A172 (cell line): ENCODE results near the gene UPF3A. TPM values are rescaled to one million over a fixed set of nuclear protein-coding genes. Genes with fewer than 3 reads are reported as not detected.
A peak's percentile ranks its signal among the peaks of the same experiment; 100 is the strongest.
"Not testable (repeated sequence)": the region's sequence is repeated elsewhere in the genome, so short reads cannot be mapped to it uniquely, and the experiment has no call there.

Experiments
- DNase-seq: peaks from one replicate; pipeline ENCODE4 v3.0.0-alpha.2; 2015; ENCODE audit warnings: low spot score
- total RNA-seq: library from RNA; depleted of rRNA; stranded (reverse); fragments of >200 nt; shearing (Covaris generic); gene quantifications from 2 replicates; pipeline ENCODE4 v1.2.3, GENCODE V29; 2014

Gene UPF3A
- total RNA-seq, 1 experiment from 2014 or later: 34.6 TPM

DNA sequence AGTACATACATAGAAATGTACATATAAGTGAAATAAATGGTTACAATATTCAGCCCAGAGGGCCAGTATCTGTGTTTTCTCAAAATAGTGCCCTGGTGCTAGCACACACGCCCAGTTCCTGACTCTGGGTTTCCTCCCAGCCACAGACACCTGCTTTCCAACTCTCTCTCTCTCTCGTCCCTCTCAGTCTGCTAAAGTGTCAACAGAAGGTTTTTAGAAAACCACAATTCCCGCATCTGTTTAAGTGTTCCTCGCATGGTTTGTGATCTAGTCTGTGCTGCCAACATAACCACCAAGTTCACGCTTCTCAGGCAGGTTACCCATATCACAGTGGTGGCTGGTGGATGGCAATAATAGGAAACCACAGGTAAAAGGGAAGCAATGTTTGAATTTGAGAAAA is 17.8 kb upstream of the UPF3A start:
- DNase-seq: no peak

DNA sequence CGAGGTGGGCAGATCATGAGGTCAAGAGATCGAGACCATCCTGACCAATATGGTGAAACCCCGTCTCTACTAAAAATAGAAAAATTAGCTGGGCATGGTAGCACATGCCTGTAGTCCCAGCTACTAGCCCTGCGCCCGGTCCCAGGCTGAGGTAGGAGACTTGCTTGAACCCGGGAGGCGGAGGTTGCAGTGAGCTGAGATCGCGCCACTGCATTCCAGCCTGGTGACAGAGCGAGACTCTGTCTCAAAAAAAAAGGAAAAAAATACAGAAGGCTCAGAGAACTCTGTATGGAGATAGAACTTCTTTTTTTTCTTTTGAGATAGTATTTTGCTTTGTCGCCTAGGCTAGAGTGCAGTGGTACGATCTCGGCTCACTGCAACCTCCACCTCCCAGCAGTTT is 17.1 kb upstream of the UPF3A start:
- not testable (repeated sequence) for DNase-seq

DNA sequence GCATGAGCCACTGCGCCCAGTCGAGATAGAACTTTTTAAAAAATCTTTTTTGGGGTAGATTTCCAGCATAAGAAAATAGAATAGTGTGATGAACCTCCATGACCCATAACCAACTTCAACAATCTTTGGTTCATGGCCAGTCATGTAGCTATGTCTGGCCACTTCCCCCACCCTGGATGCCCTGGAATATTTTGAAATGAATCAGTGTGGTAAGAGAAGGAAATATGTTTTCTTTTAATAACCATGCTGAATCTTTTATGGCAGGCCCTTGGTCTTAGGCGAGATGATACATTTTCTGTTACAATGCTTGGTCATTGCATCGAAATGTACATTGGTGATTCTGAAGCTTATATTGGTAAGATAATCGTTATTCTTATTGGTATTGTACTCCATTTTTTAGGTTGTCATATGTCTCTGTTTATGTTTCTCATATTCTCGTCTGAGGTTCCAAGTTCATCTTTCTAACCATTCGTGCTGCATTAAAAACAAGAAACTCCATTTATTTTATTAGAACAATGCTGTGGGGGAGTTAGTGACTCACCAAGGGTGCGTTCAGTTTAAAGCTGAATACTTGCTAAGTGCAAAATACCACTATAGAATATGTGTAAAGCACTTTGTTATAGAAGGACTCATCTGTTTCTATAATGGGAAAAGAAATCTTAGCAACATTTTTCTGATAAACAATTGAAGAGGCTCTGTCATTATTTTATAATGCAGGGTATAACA is 16.4 kb upstream of the UPF3A start:
- DNase-seq: no peak

DNA sequence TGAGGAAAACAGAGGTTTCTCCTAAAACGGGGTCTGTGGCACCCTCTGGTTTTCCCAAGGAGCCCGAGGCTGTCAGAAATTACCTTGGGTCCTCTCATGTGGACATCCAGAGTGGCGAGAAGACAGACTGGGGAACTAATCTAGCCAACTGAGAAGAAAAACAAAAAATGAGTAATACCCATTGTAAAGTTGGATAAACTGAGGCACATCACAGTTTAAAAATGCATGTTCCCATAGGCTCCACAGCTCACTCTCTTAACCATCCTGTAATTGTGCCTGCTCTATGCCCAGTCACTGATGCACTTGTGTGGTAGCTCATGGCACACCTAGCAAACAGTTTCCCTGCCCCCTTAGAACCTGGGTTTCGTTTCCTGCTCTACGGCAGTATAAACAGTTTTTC is 15.2 kb upstream of the UPF3A start:
- no peak for DNase-seq

DNA sequence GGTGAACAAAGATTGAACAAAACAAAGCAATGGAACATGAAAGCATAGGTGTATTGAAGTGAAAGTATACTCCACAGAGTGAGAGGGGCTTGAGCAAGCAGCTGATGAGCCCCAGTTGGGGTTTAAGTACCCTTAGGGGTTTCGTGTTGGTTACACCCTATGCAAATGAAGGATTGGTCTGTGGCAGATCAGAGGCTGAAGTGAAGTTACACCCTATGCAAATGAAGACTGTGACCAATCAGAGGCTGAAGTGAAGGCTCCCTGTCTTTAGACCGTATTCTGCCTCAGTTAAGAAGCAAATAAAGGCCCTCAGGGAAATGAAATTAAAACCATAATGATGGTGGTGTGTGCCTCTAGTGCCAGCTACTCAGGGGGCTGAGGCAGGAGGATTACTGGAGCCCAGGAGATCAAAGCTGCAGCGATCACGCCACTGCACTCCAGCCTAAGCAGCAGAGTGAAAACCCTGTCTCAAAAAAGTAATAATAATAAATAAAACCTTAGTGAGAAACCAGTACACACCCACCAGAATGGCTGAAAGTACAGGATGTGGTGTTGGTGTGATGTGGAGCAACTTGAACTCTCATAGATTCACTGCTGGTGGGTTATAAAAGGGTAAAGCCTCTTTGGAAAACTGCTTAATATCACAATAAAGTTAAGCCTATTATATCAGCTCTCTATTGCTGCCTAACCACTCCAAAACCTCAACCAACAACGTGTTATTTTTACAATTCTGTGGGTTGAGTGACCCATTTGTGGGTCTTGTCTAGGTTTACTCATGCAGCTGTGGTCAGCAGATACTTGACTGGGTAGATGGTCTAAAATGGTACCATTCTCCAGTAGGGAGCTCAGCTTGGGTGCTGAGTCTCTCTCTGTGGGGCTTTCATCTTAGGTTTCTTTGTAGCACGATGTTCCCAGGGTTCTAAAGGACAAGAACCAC is 12.8 kb upstream of the UPF3A start:
- DNase-seq: no peak

DNA sequence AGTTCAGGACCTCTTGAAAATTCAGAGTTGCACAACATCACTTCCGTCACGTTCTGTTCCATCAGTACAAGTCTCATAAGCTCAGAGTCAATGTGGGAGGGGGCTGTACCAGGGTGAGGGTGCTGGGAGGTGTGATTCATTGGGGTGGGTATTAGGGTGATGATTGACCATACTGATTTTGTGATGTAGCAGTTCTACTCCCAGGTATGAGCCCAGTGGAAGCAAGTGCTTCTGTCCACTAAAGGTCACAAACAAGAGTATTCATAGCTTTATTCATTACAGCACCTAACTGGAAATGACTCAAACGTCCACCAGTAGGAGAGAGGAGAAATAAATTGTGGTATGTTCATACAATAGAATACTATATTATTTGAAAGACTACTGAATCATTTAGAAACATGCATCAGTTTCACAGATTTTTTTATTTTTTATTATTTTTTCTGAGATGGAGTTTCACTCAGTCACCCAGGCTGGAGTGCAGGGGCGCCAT is 12.1 kb upstream of the UPF3A start:
- no peak for DNase-seq

DNA sequence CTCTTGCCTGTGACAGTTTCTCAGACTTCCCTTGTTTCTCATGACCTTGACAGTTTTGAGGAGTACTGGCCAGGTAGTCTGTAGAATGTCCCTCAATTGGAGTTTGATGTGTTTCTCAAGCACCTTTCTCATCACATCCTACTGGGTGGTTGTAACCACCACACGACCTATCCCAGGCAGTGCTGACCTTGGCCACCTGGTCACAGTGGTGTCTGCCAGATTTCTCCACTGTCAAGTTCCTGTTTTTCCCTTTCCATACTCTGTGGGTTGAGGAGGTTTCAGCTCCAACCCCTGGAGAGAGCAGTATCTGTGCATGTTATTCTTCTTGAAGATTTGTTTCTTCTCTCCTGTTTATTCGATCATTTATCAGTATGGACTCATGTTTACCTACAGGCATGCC is 8.4 kb upstream of the UPF3A start:
- DNase-seq: no peak

DNA sequence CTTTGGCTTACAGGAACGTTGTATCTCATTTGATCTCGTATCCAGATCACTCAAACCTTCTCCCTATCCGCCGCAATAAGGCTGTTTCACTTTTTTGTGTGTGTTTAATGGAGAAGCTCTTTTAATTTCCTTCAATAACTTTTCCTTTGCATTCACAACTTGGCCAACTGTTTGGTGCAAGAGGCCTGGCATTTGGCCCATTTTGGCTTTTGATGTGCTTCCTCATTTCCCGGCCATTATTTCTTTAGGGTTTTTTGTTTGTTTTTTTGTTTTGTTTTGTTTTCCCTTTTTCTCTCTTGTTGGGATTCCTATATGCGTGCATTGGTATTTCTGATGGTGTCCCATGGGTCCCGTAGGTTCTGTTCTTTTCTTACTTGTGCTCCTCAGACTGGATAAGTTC is 6.1 kb upstream of the UPF3A start:
- no peak for DNase-seq

DNA sequence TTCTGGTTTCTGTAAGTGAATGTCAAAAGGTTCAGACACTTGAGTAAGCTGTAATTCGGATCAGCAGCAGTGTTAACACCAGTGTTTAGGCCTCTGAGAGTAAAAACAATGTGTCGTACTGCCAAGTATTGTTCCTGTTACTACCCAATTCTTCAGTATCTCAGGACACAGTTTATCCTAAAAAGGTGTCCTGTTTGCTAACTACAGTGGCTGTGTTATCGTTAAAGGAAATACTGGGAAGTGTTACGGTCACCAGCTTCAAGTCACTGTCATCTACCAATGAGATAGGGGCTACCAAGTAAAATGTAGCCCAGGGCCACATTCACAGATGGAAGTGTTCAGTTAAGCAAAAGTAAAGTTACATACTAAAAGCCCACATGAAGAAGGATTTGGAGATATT is 2.3 kb upstream of the UPF3A start:
- DNase-seq: no peak

DNA sequence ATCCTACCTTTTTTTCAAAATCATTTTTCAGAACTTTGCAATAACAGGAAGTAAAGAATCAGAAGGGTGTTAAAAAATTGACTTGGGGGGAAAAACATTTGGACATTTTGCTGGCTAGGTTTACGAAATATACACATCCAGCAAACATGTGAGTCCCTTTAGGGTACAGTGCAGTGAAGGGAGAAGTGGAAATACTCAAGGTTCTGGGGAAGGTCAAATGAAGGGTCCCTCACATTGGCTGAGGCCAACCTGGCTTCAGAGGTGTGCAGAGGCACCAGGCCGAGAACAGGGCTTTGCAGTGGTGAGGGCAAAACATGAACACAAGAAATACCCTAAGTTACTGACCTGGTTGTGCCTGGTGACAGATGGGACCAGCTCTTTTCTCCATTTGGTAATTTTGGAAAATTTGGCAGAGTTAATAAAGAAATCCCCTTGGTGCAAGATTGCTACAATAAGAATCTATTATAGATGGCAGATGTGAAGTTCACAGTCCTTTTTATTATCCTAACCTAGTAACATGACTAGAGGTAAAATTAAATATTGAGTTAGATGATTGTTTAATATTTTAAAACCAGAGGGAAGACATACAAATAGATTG is 1.5 kb upstream of the UPF3A start:
- DNase-seq: no peak

DNA sequence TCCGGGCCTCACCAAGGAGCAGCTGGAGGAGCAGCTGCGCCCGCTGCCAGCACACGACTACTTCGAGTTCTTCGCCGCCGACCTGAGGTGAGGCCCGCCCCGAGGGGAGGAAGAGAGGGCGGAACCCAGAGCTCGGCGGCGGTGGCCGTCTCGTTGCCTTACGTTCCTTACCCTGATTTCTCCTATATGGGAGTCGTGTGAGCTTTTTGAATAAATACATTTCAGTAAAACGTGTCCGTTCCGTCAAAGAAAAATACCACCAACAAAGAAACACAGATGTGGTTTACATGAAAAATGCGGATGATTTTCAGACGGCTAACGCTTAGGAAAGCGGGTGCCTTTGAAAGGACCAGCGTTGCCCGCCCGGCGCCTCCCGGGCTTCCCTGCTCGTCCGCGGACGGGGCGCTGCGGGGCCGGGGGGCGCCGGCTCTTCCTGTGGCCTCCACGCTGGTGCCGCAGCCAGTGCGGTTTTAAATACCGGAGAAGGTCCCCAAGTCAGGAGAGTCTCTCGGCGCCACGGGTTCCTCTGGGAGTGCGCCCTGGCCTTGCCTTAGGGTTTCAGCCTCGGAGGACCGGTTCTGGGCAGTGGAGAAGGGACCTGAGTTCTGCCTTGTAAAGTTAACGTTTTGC is 755 bp downstream of the UPF3A start:
- DNase-seq: peak; percentile 69

DNA sequence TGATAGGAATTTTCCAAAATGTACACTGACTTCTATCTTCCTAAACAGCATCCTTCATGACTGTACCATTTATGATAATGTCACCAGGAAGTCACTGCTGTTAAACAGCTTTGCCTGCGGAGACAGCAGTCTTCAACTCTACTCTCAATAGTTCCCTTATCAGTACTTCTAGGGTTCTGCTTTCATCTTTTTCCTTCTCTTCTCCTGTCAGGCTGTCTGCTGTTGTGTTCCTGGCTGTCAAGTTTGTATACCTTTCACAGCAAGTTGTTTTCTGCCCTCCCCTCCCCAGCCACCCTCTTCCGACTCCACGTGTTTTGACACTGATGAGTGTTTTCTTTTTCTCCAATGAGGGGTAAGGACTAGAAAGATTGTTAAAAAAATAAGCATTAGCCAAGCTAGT is 2.2 kb downstream of the UPF3A start:
- no peak for DNase-seq

DNA sequence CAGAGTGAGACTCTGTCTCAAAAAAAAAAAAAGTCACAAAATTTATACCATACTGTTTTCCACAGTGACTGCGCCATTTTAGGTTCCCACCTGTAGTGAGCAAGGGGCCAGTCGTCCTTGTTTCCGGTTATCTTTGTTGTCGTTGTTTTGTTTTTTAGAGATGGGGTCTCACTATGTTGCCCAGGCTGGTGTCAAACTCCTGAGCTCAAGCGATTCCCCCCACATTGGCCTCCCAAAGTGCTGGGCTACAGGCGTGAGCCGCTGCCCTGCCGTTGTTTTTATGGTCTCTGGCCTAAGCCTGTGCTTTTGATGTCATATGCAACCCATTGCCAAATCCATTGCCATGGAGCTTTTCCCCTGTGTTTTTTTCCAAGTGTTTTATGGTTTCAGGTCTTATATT is 3.3 kb downstream of the UPF3A start:
- DNase-seq: no peak

DNA sequence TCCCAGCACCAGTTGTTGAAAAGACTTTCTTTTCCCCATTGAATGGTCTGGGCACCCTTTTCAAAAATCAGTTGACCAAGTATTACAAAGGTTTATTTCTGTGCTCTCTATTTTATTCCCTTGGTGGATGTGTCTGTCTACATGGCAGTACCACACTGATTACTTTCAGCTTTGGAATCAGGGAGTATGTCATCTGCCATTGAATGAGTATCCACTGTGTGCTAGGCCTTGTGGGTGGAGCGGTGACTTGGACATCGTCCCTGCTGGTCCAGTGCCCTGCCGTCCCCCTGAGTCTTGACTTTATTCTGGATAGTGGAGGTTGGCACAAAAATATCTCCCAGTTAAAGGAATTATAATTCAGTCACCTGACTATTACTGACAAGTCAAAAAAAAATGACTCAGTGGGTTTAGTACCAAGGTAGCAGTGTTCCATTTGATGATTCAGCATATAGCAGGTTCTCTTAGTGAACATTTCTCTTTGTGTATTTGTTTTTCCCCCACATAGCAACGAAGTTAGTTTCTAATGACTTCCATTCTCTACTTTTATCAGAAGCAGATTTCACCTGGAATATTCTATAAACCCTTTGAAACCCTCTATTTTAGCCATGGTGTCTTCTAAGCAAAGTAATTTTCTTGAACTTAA is 3.9 kb downstream of the UPF3A start:
- no peak for DNase-seq

DNA sequence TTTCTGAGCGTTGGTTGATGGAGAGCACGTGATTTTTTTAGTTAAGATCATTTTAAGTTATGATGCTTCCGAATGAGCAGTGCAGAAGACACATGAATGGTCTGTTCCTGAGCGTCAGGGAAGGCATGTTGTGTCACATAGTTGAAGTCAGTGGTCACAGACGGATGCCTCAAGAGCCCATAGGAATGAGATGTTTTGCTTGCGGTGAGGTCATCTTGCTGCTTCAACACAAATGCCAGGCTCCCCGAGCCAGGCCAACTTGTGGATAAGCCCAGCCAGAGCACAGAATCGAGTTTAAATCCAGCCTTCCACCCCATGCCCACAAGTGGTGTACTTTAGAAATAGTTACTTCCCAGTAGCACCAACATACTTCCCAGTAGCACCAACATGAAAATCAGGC is 5.4 kb downstream of the UPF3A start:
- no peak for DNase-seq

DNA sequence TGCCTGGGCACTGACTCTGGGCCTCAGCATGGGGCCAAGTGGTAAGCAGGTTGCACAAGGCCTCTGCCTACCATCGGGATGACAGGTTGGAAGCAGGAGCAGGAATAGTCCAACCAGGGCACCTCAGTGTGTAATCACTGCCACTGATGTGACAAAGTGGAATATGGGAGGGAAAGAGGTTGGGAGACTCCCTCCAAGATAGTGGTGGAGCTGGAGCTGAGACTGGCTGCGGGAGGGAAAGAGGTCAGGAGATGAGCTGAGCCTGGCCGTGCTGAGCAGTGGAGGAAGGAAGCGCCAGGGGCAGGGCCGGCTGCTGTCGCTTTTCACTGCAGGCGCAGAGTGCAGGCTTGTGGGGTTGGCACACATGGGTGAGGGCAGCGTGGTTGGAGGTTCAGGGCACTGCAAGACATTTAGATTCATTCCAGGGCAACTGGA is 6.8 kb downstream of the UPF3A start:
- no peak for DNase-seq

DNA sequence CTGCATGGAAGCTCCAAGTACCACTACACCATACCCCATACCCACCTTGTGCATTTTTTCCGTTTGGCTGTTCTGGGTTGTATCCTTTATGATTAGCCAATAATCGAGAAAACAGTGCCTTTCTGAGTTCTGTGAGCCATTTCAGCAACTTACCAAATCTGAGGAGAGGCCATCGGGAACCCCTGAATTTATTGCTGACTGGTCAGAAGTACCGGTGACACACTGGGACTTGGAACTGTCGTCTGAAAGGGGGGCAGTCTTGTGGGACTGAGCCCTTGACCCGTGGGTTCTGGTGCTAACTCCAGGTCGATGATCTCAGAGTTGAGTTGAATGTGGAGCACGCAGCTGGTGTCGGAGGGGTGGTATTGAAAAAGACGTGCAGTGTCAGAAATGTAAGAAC is 15.0 kb downstream of the UPF3A start:
- DNase-seq: no peak

DNA sequence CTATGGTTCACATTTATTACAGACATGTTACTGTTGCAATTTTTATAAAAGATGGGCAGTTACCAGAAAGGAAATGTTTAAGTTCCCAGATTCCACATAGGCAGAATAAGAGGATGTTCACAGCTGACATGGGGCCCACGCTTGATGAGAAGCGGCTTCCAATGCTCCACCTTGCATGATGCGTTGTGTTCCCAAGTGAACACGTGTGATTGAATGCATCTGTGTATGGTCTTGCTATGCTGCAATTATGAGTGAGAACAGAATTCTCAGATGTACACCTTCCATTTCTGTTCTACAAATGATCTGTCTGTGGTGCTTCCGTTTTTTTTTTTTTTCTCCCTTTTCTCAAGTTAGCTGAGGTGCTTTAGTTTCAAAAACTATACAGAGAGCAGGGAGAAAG is 15.5 kb downstream of the UPF3A start:
- DNase-seq: no peak

DNA sequence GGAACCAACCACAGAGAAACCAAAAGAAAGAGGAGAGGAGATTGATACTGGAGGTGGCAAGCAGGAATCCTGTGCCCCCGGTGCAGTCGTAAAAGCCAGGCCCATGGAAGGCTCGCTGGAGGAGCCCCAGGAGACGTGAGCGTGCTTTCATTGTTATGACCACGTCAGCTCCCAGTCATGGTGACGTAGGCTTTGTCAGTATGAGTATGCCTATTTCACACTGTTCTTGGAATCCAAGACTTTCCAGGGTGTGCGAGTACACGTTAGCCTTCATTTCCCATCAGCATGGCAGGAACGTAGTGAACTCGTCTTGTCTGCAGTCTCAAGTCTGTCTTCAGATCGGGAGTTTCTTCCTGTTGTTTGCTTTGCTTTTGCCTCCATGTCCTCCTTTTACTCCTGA is 17.5 kb downstream of the UPF3A start:
- DNase-seq: no peak

DNA sequence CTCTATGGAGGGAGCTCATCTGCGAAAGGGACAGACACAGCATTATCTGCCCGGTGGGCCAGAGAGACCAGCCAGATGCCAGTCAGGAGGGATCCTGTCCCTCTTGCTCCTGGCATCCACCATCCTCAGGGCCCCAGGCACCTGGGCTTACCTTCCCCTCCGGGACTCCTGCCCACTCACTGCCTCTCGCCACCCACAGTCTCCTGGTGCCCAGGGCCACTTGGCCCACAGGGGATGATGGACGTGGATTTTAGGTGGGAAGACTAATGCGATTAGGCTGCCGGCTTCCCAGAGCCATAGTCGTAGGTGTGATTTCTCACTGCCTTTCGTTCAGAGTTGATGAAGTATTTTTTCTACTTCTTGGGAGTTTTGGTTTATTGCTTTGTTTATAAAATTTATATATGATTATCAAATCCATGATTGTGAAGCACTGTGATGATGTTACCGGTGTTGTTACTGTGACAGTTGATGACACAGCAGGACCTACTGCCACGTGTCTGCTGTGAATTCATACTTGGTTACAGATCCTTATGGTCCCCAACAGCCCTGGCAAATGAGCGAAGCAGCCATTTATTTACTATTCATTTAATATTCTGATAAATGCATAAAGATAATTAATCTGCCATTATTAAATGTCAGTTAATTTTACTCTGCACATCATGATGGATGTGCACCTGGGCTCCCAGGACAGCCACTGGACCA is 18.4 kb downstream of the UPF3A start:
- DNase-seq: no peak
